Measurements from ENCODE around the gene SLC2A13. TPM values are rescaled to one million over a fixed set of nuclear protein-coding genes. Genes with fewer than 3 reads are reported as not detected.

The SLC2A13 gene
- total and polyA plus RNA-seq, 2 donors (not counting 3 experiments of a cell fraction or from before 2014, with no cell fraction given) = 1.2 to 4.9 TPM

- Histone ChIP-seq H3K9ac (replicated peaks; ENCODE audit: extremely low read depth, insufficient read depth, low read length) (no peak overlapping the region), H3K36me3 (ENCODE audit: control insufficient read depth in 2 of 2, extremely low read depth in 1 of 2, insufficient read depth in 2 of 2, low read length in 2 of 2) (no peaks in the 10 kb centered on the region), H3K4me1 (ENCODE audit: control insufficient read depth, extremely low read depth, insufficient read depth, low read length) (no peaks in the 10 kb centered on the region), H3K4me3 (replicated peaks in 1 of 3; ENCODE audit: insufficient read depth in 1 of 3, low read depth in 1 of 3, low read length in 3 of 3) (no peak overlapping the region), H3K27me3 (ENCODE audit: control insufficient read depth in 2 of 2, insufficient read depth in 2 of 2, low read length in 2 of 2) (no peaks in the 10 kb centered on the region), H3K79me2 (ENCODE audit: control insufficient read depth, insufficient read depth, low read length) (no peaks in the 10 kb centered on the region), H3K27ac (ENCODE audit: insufficient read depth, low read depth, low read length) (no peak overlapping the region), H3K9me1 (replicated peaks; ENCODE audit: control insufficient read depth, extremely low read depth, insufficient read depth, low read length) (no peaks in the 10 kb centered on the region), H2AFZ (ENCODE audit: low read depth, low read length) (no peak overlapping the region), H3K4me2 (ENCODE audit: insufficient read depth, low read length) (no peak overlapping the region), H4K20me1 (replicated peaks; ENCODE audit: control insufficient read depth, extremely low read depth, insufficient read depth, low read length) (no peaks in the 10 kb centered on the region), H3K9me3 (replicated peaks; ENCODE audit: control insufficient read depth, insufficient read depth, low read length) (no peaks in the 10 kb centered on the region)
- CTCF ChIA-PET = no interaction called here
- POLR2A ChIA-PET = no interaction called here
- BruUV-seq (replicated peaks) = no TSS peak
- FAIRE-seq (no peak), DNase-seq (ENCODE audit: low read depth, low spot score) (no peak)
- dilution Hi-C loops (cut with MboI; ENCODE audit: extremely low pct_ligation_motif_present, low sequenced_read_pairs) = no loop called here
- intact Hi-C loops (cut with micrococcal nuclease) = no loop called here
- TF ChIP-seq GATA2 (IDR thresholded peaks at IDR 0.05; ENCODE audit: insufficient read depth, insufficient read length, low read depth, low read length) (no peak), FOS (IDR thresholded peaks at IDR 0.05; ENCODE audit: borderline replicate concordance, insufficient read depth, low read length) (no peak), CTCF (IDR thresholded peaks at IDR 0.05; ENCODE audit: extremely low read depth in 1 of 2, insufficient read depth in 1 of 2, low read depth in 1 of 2, low read length in 2 of 2) (no peak), POLR2AphosphoS5 (IDR thresholded peaks at IDR 0.05; ENCODE audit: insufficient read depth, low read depth, low read length) (no peak), POLR2A (IDR thresholded peaks at IDR 0.05; ENCODE audit: low read depth, low read length) (no peak), MAX (IDR thresholded peaks at IDR 0.05; ENCODE audit: insufficient read depth, insufficient read length) (no peak), MYC (IDR thresholded peaks at IDR 0.05; ENCODE audit: low read depth, low read length) (no peak), EZH2 (IDR thresholded peaks at IDR 0.05; ENCODE audit: borderline replicate concordance, low read depth, low read length, severe bottlenecking) (no peak)
These were observed 50.1 kb downstream of the SLC2A13 start for GRCh38 chr12:40055776-40056175.
